GM18505 (cell line): ENCODE measurements around the gene TMEM130.

Experiments
- ATAC-seq: cut with Tn5 transposase; IDR thresholded peaks from one replicate; pipeline ENCODE4 v1.9.1; 2021; ENCODE audit not compliant: unreplicated experiment
- POLR2A ChIP-seq: IDR thresholded peaks from 4 replicates; pipeline ENCODE4 v1.6.1; 2011; ENCODE audit warnings: borderline replicate concordance; ENCODE audit not compliant: insufficient read depth, insufficient read length; ENCODE audit errors: extremely low read depth

The TMEM130 gene

DNA sequence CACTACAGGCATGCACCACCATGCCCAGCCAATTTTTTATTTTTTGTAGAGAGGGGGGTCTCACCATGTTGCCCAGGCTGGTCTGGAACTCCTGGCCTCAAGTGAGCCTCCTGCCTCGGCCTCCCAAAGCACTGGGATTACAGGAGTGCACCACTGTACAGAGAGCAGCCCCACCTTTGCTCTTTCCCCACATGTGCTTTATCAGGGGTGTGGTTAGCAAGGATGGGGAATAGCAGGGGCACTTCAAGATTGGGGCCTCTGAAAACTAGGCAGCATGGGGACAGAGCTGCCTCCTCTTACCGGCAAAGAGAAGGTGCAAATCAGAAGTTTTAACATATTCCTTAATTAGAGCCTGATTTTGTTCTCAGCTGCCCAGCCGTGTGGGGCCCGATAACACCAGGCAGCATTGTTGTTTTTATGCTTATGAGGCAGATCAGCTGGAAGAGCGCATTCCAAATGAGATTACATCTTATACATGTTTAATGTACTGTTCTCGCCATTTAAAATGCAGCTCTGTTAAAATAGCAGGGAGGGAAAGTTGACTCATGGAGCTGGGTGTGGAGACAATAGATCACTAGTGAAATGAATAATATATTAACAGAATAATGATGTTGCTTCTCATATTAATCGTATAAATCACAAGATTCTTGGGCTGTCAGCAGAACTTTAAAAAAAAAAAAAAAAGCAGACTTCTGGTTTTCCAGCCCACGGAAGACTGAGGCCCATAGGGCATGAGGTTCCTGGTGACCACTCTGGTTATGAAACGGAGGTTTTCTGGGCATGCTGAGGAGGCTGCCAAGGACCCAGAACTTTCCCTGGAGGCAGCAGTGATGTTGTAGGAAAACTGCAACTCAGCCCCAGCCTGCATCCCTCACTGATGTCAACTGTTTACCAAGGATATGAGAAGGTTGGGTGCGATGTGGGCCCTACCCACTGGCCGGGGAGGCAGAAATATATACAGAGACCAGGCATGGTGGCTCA, 62.5 kb downstream of the TMEM130 start:
- ATAC-seq: no peak
- TF ChIP-seq POLR2A: no peak

DNA sequence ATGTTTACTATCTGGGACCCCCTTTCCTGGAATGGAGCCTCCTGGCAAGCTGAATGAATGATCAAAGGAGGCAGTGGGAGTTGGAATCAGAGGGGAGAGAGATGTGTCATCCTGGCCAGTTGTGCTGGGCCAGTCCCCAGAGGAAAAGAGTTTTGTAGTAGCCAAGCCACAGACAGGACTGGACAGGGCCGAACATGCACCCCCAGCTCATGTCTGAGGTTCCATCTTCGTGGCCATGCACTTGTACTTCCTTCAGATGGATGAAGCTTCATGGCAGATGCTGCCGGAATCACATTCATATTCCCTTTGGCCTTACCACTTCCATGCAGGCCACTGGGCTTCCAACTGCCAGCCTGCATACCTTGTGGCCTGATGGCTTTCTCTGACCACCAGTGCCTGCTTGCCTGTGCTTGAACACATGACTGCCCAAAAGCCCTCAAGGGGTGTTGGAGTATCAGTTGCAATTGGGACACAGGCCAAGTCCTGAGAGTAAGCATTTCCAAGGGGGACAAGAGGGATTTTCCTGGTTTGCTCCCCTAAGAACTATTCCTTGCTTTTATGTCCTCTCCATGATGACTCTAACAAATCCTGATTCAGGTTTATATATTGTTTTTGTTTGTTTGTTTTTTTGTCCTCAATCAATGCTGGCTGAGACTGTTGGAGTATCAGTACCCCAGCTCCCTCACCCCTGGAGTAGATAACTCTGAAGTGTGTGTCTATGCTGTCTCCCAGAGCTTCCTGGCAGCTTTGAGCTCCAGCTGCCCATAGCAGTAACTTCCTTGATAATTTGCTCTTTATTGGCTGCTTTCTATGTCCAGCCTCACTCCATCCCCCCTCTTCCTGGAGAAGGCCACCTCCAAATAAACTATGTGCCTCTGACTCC, 63.6 kb downstream of the TMEM130 start:
- ATAC-seq: no peak
- no peak for TF ChIP-seq POLR2A

DNA sequence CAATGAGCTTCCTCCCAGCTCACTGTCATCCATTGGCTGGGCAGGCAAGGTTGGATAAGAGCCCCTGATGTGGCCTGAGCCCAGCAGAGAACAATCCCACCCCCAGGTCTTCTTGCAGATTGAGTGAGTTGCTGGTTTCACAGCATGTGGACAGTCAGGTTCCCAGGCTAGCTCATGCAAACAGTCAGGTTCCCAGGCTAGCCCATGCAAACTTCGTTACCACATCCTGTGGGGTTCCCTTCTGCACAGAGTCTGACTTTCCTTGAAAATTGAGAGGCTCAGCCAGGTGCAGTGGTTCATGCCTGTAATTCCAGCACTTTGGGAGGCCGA, 67.1 kb downstream of the TMEM130 start:
- ATAC-seq: peak; percentile 21
- no peak for TF ChIP-seq POLR2A

DNA sequence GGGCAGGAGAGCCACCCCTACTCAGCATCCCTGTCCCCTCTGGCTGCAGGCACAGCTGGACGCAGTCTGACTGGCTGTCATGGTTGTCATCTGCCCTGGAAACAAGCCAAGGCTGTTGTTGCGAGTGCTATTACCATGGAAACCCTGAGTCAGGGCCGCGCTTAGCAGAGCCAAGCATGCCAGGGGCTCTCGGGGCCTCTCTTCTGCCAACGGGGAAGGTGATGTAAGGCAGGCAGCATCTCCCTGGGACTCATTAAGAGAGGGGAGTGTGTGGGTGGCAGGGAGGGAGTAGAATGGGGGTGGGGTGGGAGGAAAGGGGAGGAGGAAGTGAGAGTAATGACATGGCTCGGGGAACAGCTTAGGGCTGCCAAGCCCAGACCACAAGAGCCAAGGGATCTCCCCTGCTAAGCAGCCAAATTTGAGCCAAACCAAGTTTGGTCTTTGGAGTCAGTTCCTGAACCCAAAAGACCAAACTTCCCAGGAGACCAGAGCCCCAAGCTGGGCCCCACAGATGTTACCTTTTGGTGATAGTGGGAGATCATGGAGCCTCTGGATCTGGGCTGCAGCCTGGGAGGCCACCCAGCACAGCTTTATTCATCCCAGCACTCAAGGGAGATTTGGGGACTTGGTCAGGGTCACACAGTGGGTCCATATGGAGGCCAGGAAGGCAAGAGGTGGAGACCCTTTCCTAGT, 67.6 kb downstream of the TMEM130 start:
- ATAC-seq: peak; percentile 85
- TF ChIP-seq POLR2A: no peak

DNA sequence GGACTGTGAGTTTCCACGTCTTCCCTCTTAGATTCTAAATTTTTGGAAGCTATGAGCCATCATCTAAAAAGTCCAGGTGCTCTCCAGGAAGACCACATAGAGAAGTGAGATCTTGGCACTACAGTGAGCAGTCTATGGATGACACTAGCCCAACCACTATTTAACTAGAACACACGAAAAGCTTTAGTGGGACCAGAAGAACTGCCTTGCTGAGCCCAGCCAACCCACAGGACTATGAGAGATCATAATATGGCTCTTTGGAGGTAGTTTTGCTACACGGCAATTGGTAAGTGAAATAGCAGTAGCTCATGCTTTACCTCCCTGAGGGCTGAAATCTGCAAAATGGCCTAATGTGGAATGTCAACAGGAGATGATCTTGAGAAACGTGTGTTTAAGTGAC, 68.8 kb downstream of the TMEM130 start:
- no peak for ATAC-seq
- no peak for TF ChIP-seq POLR2A

DNA sequence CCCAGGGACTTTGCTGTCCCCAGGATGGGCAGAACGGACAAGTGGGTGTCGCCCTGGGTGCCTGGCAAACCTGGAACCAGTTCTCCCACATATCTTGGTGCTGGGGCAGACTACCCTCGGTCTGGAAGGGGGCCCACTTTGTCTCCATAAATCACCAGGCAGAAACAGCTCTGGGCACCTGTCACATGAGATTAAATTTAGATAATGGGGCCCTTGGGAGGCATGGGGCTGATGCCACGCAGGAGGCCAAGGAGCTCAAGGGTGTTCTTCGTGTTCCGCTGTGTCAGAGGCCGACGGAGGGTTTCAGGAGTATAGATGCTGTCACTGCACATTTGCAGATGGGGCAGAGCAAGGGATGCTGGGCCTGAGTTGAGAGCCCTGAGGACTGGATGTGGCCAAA, 72.7 kb downstream of the TMEM130 start:
- no peak for ATAC-seq
- no peak for TF ChIP-seq POLR2A
